HAP-1 (cell line): ENCODE measurements around the gene SNRNP200.

ENCODE experiments used
- DNase-seq, 2 experiments: peaks; one replicate each; pipeline ENCODE4 v3.0.0-alpha.2; 2016 to 2020; ENCODE audit warnings: low spot score in 2 of 2
- H3K27me3 ChIP-seq: fragments of 250-450 bp; sonication (Bioruptor Pico); 2 replicates; pipeline ENCODE4 v1.5.1; 2020; ENCODE audit warnings: low read depth, mild to moderate bottlenecking, moderate library complexity
- H3K36me3 ChIP-seq: fragments of 250-450 bp; sonication (Bioruptor Pico); replicated peaks from 2 replicates; pipeline ENCODE4 v1.5.1; 2020; ENCODE audit warnings: mild to moderate bottlenecking
- H3K4me1 ChIP-seq: fragments of 250-450 bp; sonication (Bioruptor Pico); 2 replicates; pipeline ENCODE4 v1.5.1; 2020; ENCODE audit warnings: mild to moderate bottlenecking
- H3K4me3 ChIP-seq: fragments of 250-450 bp; sonication (Bioruptor Pico); 2 replicates; pipeline ENCODE4 v1.5.1; 2020; ENCODE audit warnings: mild to moderate bottlenecking, moderate library complexity
- H3K9me3 ChIP-seq: fragments of 250-450 bp; sonication (Bioruptor Pico); 2 replicates; pipeline ENCODE4 v1.5.1; 2020; ENCODE audit warnings: mild to moderate bottlenecking, moderate library complexity
- in situ Hi-C: fragments of 300-500 bp; cut with MboI; formaldehyde crosslinking; loops from 3 replicates; pipeline ENCODE4 v1.14.3; 2020; ENCODE audit warnings: low sequenced_read_pairs, inconsistent platforms, mixed read lengths

Gene SNRNP200

GRCh38 chr2:96305091-96305978 is at the start of gene SNRNP200:
TSS of gene SNRNP200 (minus strand) at chr2:96305546. CDS start at chr2:96305437, 109 bp downstream.
- in situ Hi-C loops, result no loop called here
- no peaks in the 10 kb centered on the region for H3K27me3 ChIP-seq
- peaks cover 12% of the 10 kb centered on the region for H3K4me1 ChIP-seq
- H3K4me3 ChIP-seq, result peak within 1 kb of the TSS; percentile 91
- no peaks in the 10 kb centered on the region for H3K9me3 ChIP-seq
- H3K36me3 ChIP-seq, result peaks cover 42% of the 10 kb centered on the region
- peak; percentile 83 to 94 for DNase-seq

- in situ Hi-C loops, result no loop called here
- DNase-seq, result no peak
- H3K4me1 ChIP-seq, result no peaks in the 10 kb centered on the region
- no peaks in the 10 kb centered on the region for H3K9me3 ChIP-seq
- H3K4me3 ChIP-seq, result no peak overlapping the region
- H3K27me3 ChIP-seq, result no peaks in the 10 kb centered on the region
- H3K36me3 ChIP-seq, result peaks cover 80% of the 10 kb centered on the region
Measured at GRCh38 chr2:96354492-96354891, 49.1 kb upstream of the SNRNP200 start.

- Histone ChIP-seq H3K9me3 (no peaks in the 10 kb centered on the region), H3K4me1 (no peaks in the 10 kb centered on the region), H3K27me3 (no peaks in the 10 kb centered on the region), H3K36me3 (peaks cover 80% of the 10 kb centered on the region), H3K4me3 (no peak overlapping the region)
- no peak for DNase-seq
- in situ Hi-C loops, result no loop called here
Measured at GRCh38 chr2:96353606-96354101, 48.3 kb upstream of the SNRNP200 start.

GRCh38 chr2:96353032-96353561 is 47.8 kb upstream of the SNRNP200 start:
- no peak for DNase-seq
- Histone ChIP-seq H3K36me3 (peaks cover 78% of the 10 kb centered on the region), H3K4me3 (no peak overlapping the region), H3K9me3 (no peaks in the 10 kb centered on the region), H3K4me1 (no peaks in the 10 kb centered on the region), H3K27me3 (no peaks in the 10 kb centered on the region)
- in situ Hi-C loops, result no loop called here

- no peaks in the 10 kb centered on the region for H3K27me3 ChIP-seq
- in situ Hi-C loops, result no loop called here
- H3K4me1 ChIP-seq, result no peaks in the 10 kb centered on the region
- no peak overlapping the region for H3K4me3 ChIP-seq
- H3K9me3 ChIP-seq, result no peaks in the 10 kb centered on the region
- DNase-seq, result no peak
- peaks cover 74% of the 10 kb centered on the region for H3K36me3 ChIP-seq
Measured at GRCh38 chr2:96347395-96347794, 42.0 kb upstream of the SNRNP200 start.

- peaks cover 76% of the 10 kb centered on the region for H3K36me3 ChIP-seq
- in situ Hi-C loops, result no loop called here
- H3K4me3 ChIP-seq, result no peak overlapping the region
- H3K27me3 ChIP-seq, result no peaks in the 10 kb centered on the region
- DNase-seq, result no peak
- H3K9me3 ChIP-seq, result no peaks in the 10 kb centered on the region
- no peaks in the 10 kb centered on the region for H3K4me1 ChIP-seq
Measured at GRCh38 chr2:96345868-96346462, 40.6 kb upstream of the SNRNP200 start.

GRCh38 chr2:96345438-96345837 is 40.1 kb upstream of the SNRNP200 start:
- Histone ChIP-seq H3K36me3 (peaks cover 73% of the 10 kb centered on the region), H3K4me1 (no peaks in the 10 kb centered on the region), H3K9me3 (no peaks in the 10 kb centered on the region), H3K4me3 (no peak overlapping the region), H3K27me3 (no peaks in the 10 kb centered on the region)
- DNase-seq, result no peak
- in situ Hi-C loops, result no loop called here

- in situ Hi-C loops, result no loop called here
- H3K4me3 ChIP-seq, result no peak overlapping the region
- peaks cover 60% of the 10 kb centered on the region for H3K36me3 ChIP-seq
- no peaks in the 10 kb centered on the region for H3K27me3 ChIP-seq
- H3K9me3 ChIP-seq, result no peaks in the 10 kb centered on the region
- DNase-seq, result no peak
- no peaks in the 10 kb centered on the region for H3K4me1 ChIP-seq
Measured at GRCh38 chr2:96344011-96344410, 38.7 kb upstream of the SNRNP200 start.

- in situ Hi-C loops, result no loop called here
- H3K4me3 ChIP-seq, result no peak overlapping the region
- no peaks in the 10 kb centered on the region for H3K27me3 ChIP-seq
- DNase-seq, result no peak
- H3K4me1 ChIP-seq, result peaks cover 1% of the 10 kb centered on the region; the same call in 1 of the 2 replicates
- no peaks in the 10 kb centered on the region for H3K9me3 ChIP-seq
- peaks cover 58% of the 10 kb centered on the region for H3K36me3 ChIP-seq
Measured at GRCh38 chr2:96342085-96342484, 36.7 kb upstream of the SNRNP200 start.

GRCh38 chr2:96341641-96342040 is 36.3 kb upstream of the SNRNP200 start:
- H3K4me1 ChIP-seq, result peaks cover 6% of the 10 kb centered on the region; the same call in 1 of the 2 replicates
- H3K4me3 ChIP-seq, result no peak overlapping the region
- H3K27me3 ChIP-seq, result no peaks in the 10 kb centered on the region
- DNase-seq, result no peak
- H3K36me3 ChIP-seq, result peaks cover 58% of the 10 kb centered on the region
- in situ Hi-C loops, result no loop called here
- no peaks in the 10 kb centered on the region for H3K9me3 ChIP-seq

- in situ Hi-C loops, result no loop called here
- Histone ChIP-seq H3K27me3 (no peaks in the 10 kb centered on the region), H3K4me1 (peaks cover 6% of the 10 kb centered on the region; the same call in 1 of the 2 replicates), H3K36me3 (peaks cover 52% of the 10 kb centered on the region), H3K4me3 (no peak overlapping the region), H3K9me3 (no peaks in the 10 kb centered on the region)
- DNase-seq, result no peak
Measured at GRCh38 chr2:96340493-96341414, 35.4 kb upstream of the SNRNP200 start.

GRCh38 chr2:96336873-96337272 is 31.5 kb upstream of the SNRNP200 start:
- H3K4me1 ChIP-seq, result peaks cover 15% of the 10 kb centered on the region

GRCh38 chr2:96336104-96336775 is 30.9 kb upstream of the SNRNP200 start:
- no peaks in the 10 kb centered on the region for H3K9me3 ChIP-seq
- DNase-seq, result no peak

More at GRCh38 chr2:96336873-96337272, 31.5 kb upstream of the SNRNP200 start:
- Histone ChIP-seq H3K27me3 (no peaks in the 10 kb centered on the region), H3K9me3 (no peaks in the 10 kb centered on the region), H3K4me3 (peak overlapping the region; percentile 49), H3K36me3 (peaks cover 15% of the 10 kb centered on the region)
- in situ Hi-C loops, result no loop called here
- DNase-seq, result no peak

More at GRCh38 chr2:96336104-96336775, 30.9 kb upstream of the SNRNP200 start:
- in situ Hi-C loops, result no loop called here
- Histone ChIP-seq H3K4me3 (peak overlapping the region; percentile 49), H3K27me3 (no peaks in the 10 kb centered on the region), H3K4me1 (peaks cover 15% of the 10 kb centered on the region), H3K36me3 (peaks cover 9% of the 10 kb centered on the region; the same call in 1 of the 2 replicates)
